B cell (primary cell): ENCODE results near the gene HDLBP.

Experiments
- CTCF ChIP-seq: fragments of 200-600 bp; IDR thresholded peaks from one replicate; pipeline ENCODE4 v1.8.0; 2022; ENCODE audit warnings: antibody characterized with exemption, mild to moderate bottlenecking
- EZH2 ChIP-seq: IDR thresholded peaks from 2 replicates; pipeline ENCODE4 v1.6.1; 2012; ENCODE audit warnings: borderline replicate concordance, low read depth, mild to moderate bottlenecking, moderate library complexity, low read length; ENCODE audit not compliant: insufficient read depth, poor library complexity, severe bottlenecking

GRCh38 chr2:241282555-241282954 is 32.9 kb downstream of the HDLBP start:
- TF ChIP-seq CTCF (no peak), EZH2 (no peak)
